HepG2 (cell line): Measurements from ENCODE around the gene KRT24.

Experiments
- ZNF790 ChIP-seq: sonication (generic); formaldehyde crosslinking; IDR thresholded peaks from 2 replicates; pipeline ENCODE4 v1.8.0; 2022; ENCODE audit warnings: missing genetic modification reagents, mild to moderate bottlenecking, borderline replicate concordance
- TF ChIP-seq, protein P1 (sequence below): sonication (generic); formaldehyde crosslinking; IDR thresholded peaks from 2 replicates; pipeline ENCODE4 v1.5.1; 2020; ENCODE audit warnings: missing genetic modification reagents, mild to moderate bottlenecking, borderline replicate concordance

DNA sequence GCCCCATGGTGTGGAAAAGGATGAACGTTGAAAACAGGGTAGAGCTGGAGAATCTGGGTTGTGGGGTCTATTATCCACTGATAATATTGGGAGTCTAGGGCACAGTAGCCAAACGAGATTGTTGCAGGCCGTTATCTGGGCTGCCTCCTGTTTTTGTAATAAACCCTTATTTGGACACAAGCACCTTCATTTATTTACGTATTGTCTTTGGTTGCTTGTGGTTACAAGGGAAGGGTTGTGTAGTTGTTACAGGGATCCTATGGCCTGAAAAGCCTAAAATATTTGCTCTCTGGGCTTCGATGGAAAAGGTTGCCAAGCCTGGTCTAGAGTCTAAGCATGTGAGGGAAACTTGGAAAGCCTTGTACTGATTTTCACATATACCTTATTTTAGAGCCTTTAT lies 51.6 kb downstream of the KRT24 start:
- TF ChIP-seq, protein P1, sequence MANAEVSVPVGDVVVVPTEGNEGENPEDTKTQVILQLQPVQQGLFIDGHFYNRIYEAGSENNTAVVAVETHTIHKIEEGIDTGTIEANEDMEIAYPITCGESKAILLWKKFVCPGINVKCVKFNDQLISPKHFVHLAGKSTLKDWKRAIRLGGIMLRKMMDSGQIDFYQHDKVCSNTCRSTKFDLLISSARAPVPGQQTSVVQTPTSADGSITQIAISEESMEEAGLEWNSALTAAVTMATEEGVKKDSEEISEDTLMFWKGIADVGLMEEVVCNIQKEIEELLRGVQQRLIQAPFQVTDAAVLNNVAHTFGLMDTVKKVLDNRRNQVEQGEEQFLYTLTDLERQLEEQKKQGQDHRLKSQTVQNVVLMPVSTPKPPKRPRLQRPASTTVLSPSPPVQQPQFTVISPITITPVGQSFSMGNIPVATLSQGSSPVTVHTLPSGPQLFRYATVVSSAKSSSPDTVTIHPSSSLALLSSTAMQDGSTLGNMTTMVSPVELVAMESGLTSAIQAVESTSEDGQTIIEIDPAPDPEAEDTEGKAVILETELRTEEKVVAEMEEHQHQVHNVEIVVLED (CRISPR knock-in tag) = no peak
- TF ChIP-seq ZNF790 (CRISPR knock-in tag) = no peak
